Skeletal muscle tissue (tissue), 4 donors: Measurements from ENCODE around the gene FAM161B. TPM values are rescaled to one million over a fixed set of nuclear protein-coding genes. Genes with fewer than 3 reads are reported as not detected.
A peak's percentile ranks its signal among the peaks of the same experiment; 100 is the strongest.
"Not testable (repeated sequence)": the region's sequence is repeated elsewhere in the genome, so short reads cannot be mapped to it uniquely, and the experiment has no call there.

Source experiments
- H3K27ac ChIP-seq: one replicate; pipeline ENCODE4 v1.7.0; 2013; ENCODE audit warnings: mild to moderate bottlenecking, low read depth, low read length, inconsistent platforms
- H3K27me3 ChIP-seq, 3 donors: one replicate each; pipeline ENCODE4 v1.7.0; 2013; ENCODE audit warnings: low read length in 3 of 3; ENCODE audit not compliant: control insufficient read depth in 3 of 3, insufficient read depth in 3 of 3
- H3K36me3 ChIP-seq, 3 donors: one replicate each; pipeline ENCODE4 v1.7.0; 2013; ENCODE audit warnings: low read length in 3 of 3; ENCODE audit not compliant: control insufficient read depth in 3 of 3, insufficient read depth in 3 of 3
- H3K4me1 ChIP-seq, 3 donors: one replicate each; pipeline ENCODE4 v1.7.0; 2013; ENCODE audit warnings: low read length in 3 of 3, mild to moderate bottlenecking in 3 of 3; ENCODE audit not compliant: control insufficient read depth in 3 of 3, insufficient read depth in 3 of 3
- H3K4me3 ChIP-seq, 3 donors: one replicate each; pipeline ENCODE4 v1.7.0; 2013; ENCODE audit warnings: low read length in 3 of 3
- H3K9ac ChIP-seq, 3 donors: one replicate each; pipeline ENCODE4 v1.7.0; 2013; ENCODE audit warnings: low read length in 3 of 3, mild to moderate bottlenecking in 3 of 3, moderate library complexity in 2 of 3, low read depth in 1 of 3
- H3K9me3 ChIP-seq, 3 donors: one replicate each; pipeline ENCODE4 v1.7.0; 2013; ENCODE audit warnings: low read length in 3 of 3; ENCODE audit not compliant: control insufficient read depth in 3 of 3
- total RNA-seq: library from RNA; depleted of rRNA; stranded (reverse); fragments of >200 nt; gene quantifications from one replicate; pipeline ENCODE4 v1.2.3, GENCODE V29; 2014
- donor health status: Osteomylitis.

The FAM161B gene
- total RNA-seq, 1 donor from 2014 or later, result 5.7 TPM

GRCh38 chr14:73913256-73913655 lies 36.6 kb downstream of the FAM161B start:
- Histone ChIP-seq H3K9me3 (no peaks in the 10 kb centered on the region), H3K4me3 (no peak overlapping the region), H3K27me3 (no peaks in the 10 kb centered on the region), H3K36me3 (peaks cover 11 to 39% (median 20%) of the 10 kb centered on the region in 3 donors), H3K9ac (no peak overlapping the region), H3K4me1 (no peaks in the 10 kb centered on the region), H3K27ac (no peak overlapping the region)

DNA sequence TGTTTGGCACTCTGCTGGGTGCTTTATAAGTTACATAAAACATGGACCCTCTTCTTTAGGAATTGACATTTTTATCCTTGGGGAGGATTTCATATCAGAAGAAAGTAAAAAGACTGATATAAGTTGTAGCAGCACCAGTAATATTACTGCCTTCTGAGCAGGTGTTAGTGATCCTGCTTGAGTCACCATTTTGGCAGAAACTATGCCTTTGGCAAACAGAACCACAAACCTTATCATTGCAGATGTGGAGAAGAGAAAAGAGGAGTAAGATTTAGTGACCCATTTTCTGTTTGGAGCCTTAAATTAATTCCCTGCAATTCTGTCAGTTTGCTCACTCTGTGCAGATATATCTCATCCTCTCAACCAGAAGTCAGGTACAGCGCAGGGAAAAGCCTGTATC lies 40.2 kb downstream of the FAM161B start:
- Histone ChIP-seq H3K36me3 (peaks cover 14 to 56% (median 47%) of the 10 kb centered on the region in 3 donors), H3K4me3 (no peak overlapping the region), H3K27me3 (no peaks in the 10 kb centered on the region), H3K9ac (no peak overlapping the region), H3K27ac (no peak overlapping the region), H3K4me1 (no peaks in the 10 kb centered on the region), H3K9me3 (no peaks in the 10 kb centered on the region)

DNA sequence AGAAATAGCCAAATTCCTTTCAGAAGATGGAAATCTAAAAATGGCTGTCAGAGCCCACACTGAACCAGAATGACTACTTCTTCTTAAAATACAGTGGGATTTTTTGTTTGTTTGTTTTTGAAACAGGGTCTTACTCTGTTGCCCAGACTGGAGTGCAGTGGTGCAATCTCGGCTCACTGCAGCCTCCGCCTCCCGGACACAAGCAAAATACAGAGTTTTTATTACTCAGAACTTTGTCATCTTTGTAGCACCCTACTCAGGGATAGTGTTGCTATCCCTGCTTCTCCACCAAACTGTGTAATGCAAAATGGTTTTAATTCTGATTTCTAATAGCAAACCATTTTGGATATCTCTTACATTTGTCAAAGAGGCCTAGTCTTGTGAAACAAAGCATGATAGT lies 46.9 kb downstream of the FAM161B start:
- Histone ChIP-seq H3K4me3 (no peak overlapping the region), H3K4me1 (peaks cover 0 to 6% (median 4%) of the 10 kb centered on the region in 3 donors), H3K9ac (no peak overlapping the region), H3K27ac (no peak overlapping the region), H3K9me3 (no peaks in the 10 kb centered on the region), H3K36me3 (peaks cover 18 to 46% (median 44%) of the 10 kb centered on the region in 3 donors), H3K27me3 (no peaks in the 10 kb centered on the region)

GRCh38 chr14:73896521-73896920 lies 53.4 kb downstream of the FAM161B start:
- no peaks in the 10 kb centered on the region for H3K9me3 ChIP-seq
- H3K9ac ChIP-seq, result no peak overlapping the region
- peaks cover 0 to 6% (median 4%) of the 10 kb centered on the region in 3 donors for H3K4me1 ChIP-seq
- H3K4me3 ChIP-seq, result no peak overlapping the region
- H3K27me3 ChIP-seq, result no peaks in the 10 kb centered on the region
- H3K36me3 ChIP-seq, result peaks cover 13 to 54% (median 53%) of the 10 kb centered on the region in 3 donors
- H3K27ac ChIP-seq, result no peak overlapping the region

- Histone ChIP-seq H3K4me3 (no peak overlapping the region), H3K4me1 (peaks cover 0 to 6% (median 4%) of the 10 kb centered on the region in 3 donors), H3K36me3 (peaks cover 13 to 54% (median 53%) of the 10 kb centered on the region in 3 donors), H3K27ac (no peak overlapping the region), H3K9ac (no peak overlapping the region), H3K9me3 (no peaks in the 10 kb centered on the region), H3K27me3 (no peaks in the 10 kb centered on the region)
Measured at GRCh38 chr14:73895939-73896338, 54.0 kb downstream of the FAM161B start.

GRCh38 chr14:73894180-73894687 lies 55.7 kb downstream of the FAM161B start:
- H3K27ac ChIP-seq, H3K27me3 ChIP-seq, H3K4me1 ChIP-seq, H3K4me3 ChIP-seq, H3K9ac ChIP-seq, H3K9me3 ChIP-seq: not testable (repeated sequence)
- H3K36me3 ChIP-seq, result peaks cover 13 to 51% (median 49%) of the 10 kb centered on the region in 3 donors

DNA sequence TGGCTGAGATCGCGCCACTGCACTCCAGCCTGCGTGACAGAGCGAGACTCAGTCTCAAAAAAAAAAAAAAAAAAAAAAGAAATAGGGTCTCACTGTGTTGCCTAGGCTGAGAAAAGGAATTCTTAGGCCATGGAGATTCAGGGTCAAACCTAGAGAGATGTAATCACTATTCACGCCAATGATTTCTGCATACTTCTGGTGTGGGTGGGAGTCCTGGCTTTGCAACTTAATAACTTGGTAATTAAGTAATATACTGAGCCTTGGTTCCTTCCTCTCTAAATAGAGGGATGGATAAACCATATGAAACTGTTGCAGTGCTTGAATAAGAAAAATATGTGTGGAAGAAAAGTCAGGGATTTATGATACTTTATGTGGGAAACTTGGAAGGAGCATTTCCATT lies 60.5 kb downstream of the FAM161B start:
- no peak overlapping the region for H3K9ac ChIP-seq
- peaks cover 9 to 19% (median 13%) of the 10 kb centered on the region in 3 donors for H3K4me1 ChIP-seq
- H3K27me3 ChIP-seq, result no peaks in the 10 kb centered on the region
- peaks cover 2 to 14% (median 11%) of the 10 kb centered on the region in 3 donors for H3K36me3 ChIP-seq
- H3K9me3 ChIP-seq, result no peaks in the 10 kb centered on the region
- H3K27ac ChIP-seq, result no peak overlapping the region
- no peak overlapping the region for H3K4me3 ChIP-seq

- no peak overlapping the region for H3K27ac ChIP-seq
- no peak overlapping the region for H3K4me3 ChIP-seq
- H3K9ac ChIP-seq, result no peak overlapping the region
Measured at GRCh38 chr14:73888971-73889370, 60.9 kb downstream of the FAM161B start.

DNA sequence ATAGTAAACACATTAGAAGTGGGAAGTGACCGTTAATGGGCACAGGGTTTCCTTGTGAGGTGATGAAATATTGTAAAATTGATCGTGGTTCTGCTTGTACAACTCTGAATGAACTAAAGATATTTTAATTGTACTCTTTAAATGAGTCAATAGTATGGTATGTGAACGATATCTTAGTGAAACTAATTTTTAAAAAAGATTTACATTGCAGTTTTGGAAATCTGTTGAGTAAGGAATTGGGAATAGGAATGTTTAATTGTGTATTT lies 61.5 kb downstream of the FAM161B start:
- Histone ChIP-seq H3K9ac (no peak overlapping the region), H3K4me3 (peak overlapping the region in 1 of 3 donors; percentile 89), H3K36me3 (peaks cover 0 to 7% (median 4%) of the 10 kb centered on the region in 3 donors), H3K27ac (no peak overlapping the region), H3K4me1 (peaks cover 9 to 19% (median 13%) of the 10 kb centered on the region in 3 donors), H3K27me3 (no peaks in the 10 kb centered on the region), H3K9me3 (no peaks in the 10 kb centered on the region)

More at GRCh38 chr14:73888971-73889370, 60.9 kb downstream of the FAM161B start:
- peaks cover 9 to 19% (median 13%) of the 10 kb centered on the region in 3 donors for H3K4me1 ChIP-seq
- peaks cover 0 to 11% (median 8%) of the 10 kb centered on the region in 3 donors for H3K36me3 ChIP-seq
- no peaks in the 10 kb centered on the region for H3K27me3 ChIP-seq
- no peaks in the 10 kb centered on the region for H3K9me3 ChIP-seq

- Histone ChIP-seq H3K27ac (peak overlapping the region; percentile 84), H3K4me3 (peak overlapping the region; percentile 79 to 89 (median 87)), H3K27me3 (no peaks in the 10 kb centered on the region), H3K9me3 (no peaks in the 10 kb centered on the region), H3K9ac (peak overlapping the region; percentile 93 to 97 (median 94)), H3K36me3 (peaks cover 0 to 5% (median 4%) of the 10 kb centered on the region in 3 donors), H3K4me1 (peaks cover 9 to 19% (median 13%) of the 10 kb centered on the region in 3 donors)
Measured at GRCh38 chr14:73887694-73888459, 62.0 kb downstream of the FAM161B start.
